CD4-positive, alpha-beta T cell treated with Interleukin-6 at 100 ng/mL for 8 hours (primary cell): ENCODE data around the gene FOSL1.

ENCODE experiments used
- DNase-seq: peaks from one replicate; pipeline ENCODE4 v3.0.0-alpha.2; 2020; ENCODE audit warnings: mixed read lengths, low spot score

The FOSL1 gene

DNA sequence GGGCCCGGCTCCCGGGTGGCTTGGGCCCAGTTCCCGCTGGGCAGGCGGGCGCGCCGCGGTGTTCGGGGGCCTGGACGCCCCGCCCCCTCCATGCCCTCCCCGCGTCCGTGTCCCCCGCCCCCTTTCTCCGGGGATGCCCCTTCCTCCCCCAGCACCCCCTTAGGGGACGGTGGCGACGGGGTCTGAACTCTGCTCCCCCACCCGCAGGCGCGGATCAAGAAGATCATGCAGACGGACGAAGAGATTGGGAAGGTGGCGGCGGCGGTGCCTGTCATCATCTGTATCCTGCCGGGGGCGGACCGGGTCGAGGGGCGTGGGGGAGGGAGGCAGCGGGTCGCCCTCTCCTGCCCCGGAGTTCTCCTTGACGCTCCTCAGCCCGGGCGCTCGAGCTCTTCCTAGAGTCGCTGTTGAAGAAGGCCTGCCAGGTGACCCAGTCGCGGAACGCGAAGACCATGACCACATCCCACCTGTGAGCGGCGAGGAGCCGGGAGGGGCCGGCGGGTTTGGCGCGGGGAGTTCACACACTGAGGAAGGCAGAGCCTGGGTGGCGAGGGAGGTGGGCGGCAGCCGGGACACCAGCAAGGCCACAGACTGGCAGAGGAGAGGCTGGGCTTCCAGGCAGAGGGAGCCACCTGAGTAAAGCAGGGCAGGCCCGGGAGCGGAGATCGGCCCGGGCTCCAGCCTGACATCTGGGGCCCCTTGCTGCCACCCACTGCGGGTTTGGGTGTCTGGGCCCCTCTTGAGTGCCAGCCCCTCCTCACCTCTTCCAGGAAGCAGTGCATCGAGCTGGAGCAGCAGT, 19.6 kb upstream of the FOSL1 start:
- peak; percentile 46 for DNase-seq

- peak; percentile 99 for DNase-seq
These were observed 19.0 kb upstream of the FOSL1 start, which contains the start of gene DRAP1 for GRCh38 chr11:65919141-65919572. Gene DRAP1, plus strand, starts transcription at chr11:65919426. Its CDS starts 76 bp downstream, at chr11:65919502.

- DNase-seq, result no peak
These were observed 18.3 kb upstream of the FOSL1 start, which contains the start of gene C11orf68 for GRCh38 chr11:65918211-65919140. Gene C11orf68, minus strand, starts transcription at chr11:65919062. Its CDS starts 31 bp downstream, at chr11:65919031.

GRCh38 chr11:65917434-65918210, 17.4 kb upstream of the FOSL1 start:
- no peak for DNase-seq

DNA sequence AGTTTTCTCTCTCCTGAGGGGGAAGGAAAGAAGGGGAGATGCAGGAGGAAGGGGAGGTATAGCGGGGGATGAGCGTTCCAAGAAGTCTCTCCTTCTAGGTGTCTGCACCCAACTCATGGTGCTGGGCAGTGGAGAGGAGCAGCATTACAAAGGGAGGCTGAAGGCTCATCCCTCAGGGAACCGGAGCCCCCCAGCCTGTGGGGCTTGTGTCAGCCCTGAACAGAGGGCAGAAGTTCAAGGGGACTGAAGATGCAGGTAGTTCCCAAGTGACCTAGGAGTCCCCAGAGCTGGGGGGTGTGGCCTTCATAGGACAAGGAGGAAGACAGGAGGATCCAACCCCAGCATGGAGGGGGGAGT, 16.9 kb upstream of the FOSL1 start:
- DNase-seq, result no peak

DNA sequence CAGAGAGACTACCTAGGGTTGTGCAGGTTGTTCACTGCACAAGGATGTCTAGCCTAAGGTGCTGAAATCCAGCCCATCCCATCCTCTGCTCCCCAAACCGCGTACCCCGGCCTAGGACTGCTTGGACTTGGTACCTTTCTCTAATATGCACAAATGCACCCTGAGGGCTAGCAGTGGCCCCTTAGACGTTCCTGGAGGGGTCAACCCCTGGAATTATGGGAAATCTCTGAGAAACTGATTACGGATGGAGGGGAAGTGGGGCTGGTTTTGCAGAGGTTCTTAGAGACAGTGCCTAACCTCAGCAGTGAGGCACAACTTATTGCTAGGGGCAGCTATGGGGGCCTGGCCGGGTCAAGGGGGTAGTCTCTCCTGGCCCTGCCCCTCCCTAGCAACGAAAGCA, 16.2 kb upstream of the FOSL1 start:
- DNase-seq, result no peak

DNA sequence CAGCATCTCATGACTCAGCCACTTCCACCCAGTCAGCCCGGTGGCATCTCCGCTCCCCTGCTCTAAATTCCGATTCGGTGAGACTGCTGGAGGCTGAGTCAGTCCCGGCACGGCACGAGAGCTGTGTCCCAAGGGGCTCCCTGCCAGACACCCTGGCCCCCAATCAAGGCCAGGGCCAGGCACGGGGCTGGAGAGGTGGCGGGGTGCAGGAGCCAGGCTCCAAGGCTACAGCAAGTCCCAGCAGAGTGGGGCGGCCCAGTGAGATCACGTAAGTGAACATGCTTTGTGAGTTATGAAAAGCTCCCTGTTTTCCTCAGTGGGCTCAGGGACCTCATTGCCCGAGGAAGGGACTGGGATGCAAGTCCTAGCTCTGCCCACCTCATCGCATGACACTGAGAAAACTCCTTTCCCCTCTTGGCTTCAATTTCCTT, 15.6 kb upstream of the FOSL1 start:
- DNase-seq, result no peak

DNA sequence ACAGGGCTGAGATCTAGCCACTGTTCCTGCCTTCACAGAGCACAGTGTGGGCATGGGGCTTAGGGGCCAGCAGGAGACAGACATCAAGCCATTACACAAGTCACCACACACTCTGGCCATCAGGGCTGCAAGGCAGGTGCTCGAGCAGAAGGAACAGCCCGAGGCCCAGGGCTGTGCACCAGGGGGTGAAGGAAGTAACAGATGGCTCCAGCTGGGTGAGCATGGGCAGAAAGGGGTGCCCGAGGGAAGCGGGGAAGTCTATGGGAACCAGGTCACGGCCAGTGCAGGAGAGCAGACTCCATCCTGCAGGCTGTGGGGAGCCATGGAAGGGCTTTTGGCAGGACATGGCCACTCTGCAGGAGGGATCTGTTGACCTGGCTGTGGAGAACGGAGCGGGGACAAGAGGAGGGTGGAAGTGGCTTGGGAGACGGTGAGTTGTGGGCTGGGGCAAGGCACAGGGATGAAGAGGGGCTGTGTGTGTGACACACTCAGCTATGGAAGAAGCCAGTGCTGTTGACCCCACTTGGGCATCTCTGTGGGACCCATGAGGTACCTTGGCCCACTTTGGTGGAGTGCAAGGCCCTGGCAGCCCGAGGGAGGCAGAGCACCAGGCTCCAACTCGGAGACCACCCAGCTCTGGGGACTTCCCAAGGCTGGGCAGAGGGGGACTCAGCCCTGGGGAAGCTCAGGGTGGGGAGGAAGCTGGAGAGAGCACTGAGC, 15.1 kb upstream of the FOSL1 start:
- DNase-seq, result no peak

DNA sequence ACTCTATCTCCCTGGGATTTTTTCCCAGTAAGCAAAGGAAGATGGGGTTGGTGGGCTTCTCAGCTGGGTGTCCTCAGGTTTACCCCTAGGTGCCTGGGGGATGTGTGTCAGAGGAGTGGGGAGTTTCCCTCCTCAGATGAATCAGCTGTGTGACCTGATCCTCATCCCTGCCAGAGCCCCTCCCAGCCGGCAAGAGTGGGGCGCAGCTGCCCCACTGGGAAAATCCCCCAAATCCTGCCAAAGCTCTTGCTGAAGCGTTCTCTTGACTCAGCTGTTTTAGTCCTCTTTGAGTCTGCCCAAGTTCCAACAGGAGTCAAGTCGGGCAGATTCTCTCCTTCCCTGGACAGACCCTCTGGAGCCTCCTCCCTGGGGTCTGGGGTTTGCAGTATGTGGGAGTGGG, 12.7 kb upstream of the FOSL1 start:
- no peak for DNase-seq

GRCh38 chr11:65911682-65912568, 11.7 kb upstream of the FOSL1 start:
- DNase-seq, result no peak

DNA sequence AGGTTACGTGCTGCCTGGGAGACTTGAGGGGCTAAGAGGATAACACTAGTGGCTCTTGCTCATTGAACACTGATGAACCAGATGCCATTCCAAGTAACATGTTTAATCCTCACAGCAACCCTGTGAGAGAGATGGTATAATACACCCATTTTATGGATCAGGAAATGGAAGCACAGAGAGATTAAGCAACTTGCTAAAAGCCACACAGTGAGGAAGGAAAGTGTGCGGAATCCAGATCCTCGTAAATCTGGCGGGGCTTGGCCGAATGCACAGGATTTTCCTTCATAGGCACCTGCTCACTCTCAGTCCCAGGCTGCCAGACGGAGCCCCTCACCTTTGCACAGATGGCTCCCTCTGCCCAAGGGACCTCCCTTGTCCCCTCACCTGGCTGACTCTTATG, 7.7 kb upstream of the FOSL1 start:
- DNase-seq, result no peak

GRCh38 chr11:65906602-65907001, 6.4 kb upstream of the FOSL1 start:
- no peak for DNase-seq

DNA sequence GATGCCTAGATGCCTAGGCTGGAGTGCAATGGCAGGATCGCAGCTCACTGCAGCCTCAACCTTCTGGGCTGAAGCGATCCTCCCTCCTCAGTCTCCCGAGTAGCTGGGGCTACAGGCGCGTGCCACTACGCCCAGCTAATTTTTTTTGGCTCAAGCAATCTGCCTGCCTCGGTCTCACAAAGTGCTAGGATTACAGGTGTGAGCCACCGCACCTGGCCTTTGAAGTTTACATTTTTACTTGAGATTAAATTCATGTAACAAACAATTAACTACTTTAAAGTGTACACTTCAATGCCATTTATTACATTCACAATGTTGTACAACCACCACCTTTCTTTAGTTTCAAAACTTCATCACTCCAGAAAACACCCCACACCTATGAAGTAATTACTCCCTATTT, 3.5 kb upstream of the FOSL1 start:
- no peak for DNase-seq

GRCh38 chr11:65903068-65903481, 2.9 kb upstream of the FOSL1 start:
- no peak for DNase-seq

DNA sequence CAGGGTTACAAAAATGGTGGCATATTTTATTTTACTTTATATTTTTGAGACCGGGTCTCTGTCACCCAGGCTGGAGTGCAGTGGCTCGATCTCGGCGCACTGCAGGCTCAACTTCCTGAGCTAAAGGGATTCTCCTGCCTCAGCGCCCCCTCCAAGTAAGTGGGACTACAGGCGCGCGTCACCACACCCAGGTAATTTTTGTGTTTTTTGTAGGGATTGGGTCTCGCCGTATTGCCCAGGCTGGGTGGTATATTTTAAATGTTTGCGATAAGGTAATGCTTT, 652 bp upstream of the FOSL1 start:
- no peak for DNase-seq

DNA sequence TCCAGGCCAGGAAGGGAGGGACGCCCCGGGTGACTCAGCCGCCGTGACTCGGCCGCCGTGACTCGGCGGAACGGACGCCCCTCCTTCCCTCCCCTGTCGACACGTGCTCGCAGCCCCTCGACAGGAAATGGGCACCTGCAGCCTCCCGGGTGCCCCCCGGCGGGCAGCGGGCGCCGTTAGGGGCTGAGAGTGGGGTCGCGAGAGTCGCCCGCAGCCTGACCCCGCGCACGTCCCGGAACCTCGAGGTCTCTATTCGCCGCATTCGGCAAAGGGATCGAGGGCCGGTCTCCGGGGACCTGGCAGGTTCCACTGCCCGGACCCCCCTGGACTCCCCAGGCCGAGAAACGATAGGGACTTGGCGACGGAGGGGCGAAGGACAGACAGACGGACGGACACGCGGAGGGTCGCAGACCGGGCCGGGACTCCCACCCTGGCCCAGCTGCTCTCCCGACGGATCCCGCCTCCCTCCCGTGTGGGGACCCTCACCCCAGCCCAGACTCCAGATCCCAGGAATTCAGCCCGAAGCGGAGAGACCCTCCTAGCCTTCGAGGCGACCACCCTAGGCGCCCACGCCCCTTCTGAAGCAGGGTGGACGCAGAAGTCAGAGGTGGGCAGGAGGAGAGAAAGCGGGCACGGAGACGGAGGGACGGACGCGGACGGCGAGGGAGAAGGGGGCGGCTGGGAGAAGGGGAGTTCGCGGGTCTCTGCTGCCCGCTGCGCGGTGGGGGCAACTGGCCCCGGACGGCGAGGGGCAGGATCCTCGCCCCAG, 648 bp downstream of the FOSL1 start:
- no peak for DNase-seq

DNA sequence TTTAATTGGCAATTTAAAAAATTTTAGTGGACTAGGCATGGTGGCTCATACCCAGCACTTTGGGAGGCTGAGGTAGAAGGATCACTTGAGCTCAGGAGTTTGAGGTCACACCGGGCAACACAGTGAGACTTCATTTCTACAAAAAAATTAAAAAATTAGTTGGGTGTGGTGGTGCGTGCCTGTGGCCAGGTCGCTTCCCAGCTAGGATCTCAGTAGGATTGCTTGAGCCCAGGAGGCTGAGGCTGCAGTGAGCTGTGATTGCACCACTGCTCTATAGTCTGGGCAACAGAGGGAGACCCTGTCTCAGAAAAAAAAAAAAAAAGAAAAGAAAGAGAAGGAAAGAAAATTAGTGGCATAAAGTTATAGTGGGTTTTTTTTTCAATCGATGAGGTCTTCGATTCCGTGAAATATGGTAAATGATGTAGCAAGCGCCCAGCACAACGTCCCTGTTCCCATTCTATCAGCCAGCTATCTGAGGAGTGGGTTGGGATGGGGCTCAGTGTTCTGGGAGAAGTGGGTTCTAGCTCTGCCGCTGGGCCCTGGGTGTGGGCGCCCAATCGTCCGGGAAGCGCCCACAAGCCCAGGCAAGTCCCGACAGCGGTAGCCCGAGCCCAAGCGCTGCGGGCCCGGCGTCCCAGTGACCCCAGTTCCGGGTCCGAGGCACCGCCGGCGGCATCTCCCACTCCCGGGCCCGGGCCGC, 1.4 kb downstream of the FOSL1 start:
- no peak for DNase-seq

GRCh38 chr11:65897020-65897471, 3.1 kb downstream of the FOSL1 start:
- no peak for DNase-seq
